C4-2B (cell line): ENCODE measurements around the gene C19orf81.
"Not testable (repeated sequence)": the region's sequence is repeated elsewhere in the genome, so short reads cannot be mapped to it uniquely, and the experiment has no call there.

ENCODE experiments used
- H3K27ac ChIP-seq: fragments of 450-650 bp; 2 replicates; pipeline ENCODE4 v1.5.1; 2017
- ZFX ChIP-seq: fragments of 450-650 bp; IDR thresholded peaks from 2 replicates; pipeline ENCODE4 v1.6.1; 2017
- TF ChIP-seq, protein P1 (sequence below): fragments of 450-650 bp; conservative IDR thresholded peaks from 2 replicates; pipeline ENCODE4 v1.5.1; 2017; ENCODE audit warnings: mild to moderate bottlenecking

Gene C19orf81

DNA sequence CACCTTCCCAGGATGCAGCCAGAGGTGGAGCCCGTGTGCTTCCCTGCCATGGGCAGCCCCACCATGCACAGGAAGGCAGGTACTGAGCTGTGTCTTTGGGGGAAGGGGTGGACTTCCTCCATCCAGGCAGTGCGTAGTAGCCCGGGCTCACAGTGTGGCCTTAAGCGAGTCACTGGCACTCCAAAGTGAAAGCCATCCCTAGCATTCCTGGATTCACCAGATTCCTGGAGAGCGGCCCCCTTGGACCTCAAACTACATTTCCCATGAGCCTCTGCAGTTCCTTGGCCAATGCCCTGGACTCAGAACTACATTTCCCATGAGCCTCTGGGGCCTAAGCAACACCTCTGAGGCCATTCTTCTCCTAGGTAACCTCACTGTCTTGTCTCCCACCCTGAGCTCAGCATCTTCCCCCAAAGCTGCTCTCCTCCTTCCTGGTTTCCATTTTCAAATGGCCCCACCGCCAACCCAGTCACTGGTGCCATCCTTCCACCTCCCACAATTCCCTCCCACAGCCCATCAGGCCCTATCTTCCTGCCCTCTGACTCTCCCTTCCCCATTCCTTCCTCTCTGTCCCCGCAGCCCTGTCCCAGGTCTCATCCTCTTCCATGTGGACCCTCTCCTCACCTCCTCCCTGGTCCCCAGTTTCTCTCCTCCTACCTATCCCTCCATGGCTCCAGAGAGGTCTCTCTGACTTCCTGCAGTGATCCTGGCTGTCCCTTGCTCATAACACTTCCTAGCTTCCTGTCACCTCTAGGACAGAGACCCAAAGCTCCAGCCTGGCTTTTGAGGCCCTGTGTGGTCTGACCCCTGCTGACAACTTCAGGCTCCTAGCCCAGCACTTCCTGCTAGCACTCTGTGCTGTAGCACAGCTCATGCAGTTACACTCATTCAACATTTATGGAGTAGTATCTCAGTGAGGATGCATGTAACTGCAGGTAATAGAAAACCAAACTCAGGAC lies at the start of gene C19orf81:
Gene C19orf81 (plus strand): TSS at position 13 of the 959 bp plus-strand sequence. CDS start 0 bp downstream, at position 13.
- H3K27ac ChIP-seq = no peak within 1 kb of the TSS

DNA sequence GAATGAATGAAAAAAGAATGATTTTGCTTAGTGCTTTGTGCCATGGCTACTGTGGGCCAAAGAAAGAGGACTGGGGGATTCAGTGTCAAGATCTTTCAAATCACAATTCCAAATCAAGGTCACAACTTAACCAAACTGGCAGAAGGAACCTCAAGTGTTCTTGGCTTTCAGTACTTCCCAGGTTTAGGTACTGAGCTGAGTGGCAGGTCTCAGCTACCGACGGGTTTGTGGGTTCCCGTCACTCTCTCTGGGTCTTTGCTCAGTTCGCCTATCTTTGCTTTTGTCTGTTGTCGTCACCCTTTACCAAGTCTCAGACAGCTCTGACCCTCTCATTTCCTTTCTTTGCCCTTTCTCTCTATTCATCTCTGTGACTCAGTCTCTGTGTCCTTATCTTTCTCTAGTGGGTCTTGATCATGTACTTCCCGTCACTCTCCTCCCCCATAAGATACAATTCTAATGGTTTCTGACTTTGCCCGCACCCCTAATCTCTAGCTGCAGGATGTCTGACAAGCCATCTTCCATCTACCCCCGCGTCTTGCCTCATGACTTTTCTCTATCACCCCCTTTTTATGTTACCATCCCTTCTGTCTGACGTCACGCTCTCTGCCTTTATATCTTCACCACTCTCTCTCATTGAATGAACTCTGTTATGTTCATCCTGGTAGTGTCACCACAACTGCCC lies 47.7 kb upstream of the C19orf81 start:
- H3K27ac ChIP-seq = no peak overlapping the region
- TF ChIP-seq ZFX = no peak
- TF ChIP-seq, protein P1, sequence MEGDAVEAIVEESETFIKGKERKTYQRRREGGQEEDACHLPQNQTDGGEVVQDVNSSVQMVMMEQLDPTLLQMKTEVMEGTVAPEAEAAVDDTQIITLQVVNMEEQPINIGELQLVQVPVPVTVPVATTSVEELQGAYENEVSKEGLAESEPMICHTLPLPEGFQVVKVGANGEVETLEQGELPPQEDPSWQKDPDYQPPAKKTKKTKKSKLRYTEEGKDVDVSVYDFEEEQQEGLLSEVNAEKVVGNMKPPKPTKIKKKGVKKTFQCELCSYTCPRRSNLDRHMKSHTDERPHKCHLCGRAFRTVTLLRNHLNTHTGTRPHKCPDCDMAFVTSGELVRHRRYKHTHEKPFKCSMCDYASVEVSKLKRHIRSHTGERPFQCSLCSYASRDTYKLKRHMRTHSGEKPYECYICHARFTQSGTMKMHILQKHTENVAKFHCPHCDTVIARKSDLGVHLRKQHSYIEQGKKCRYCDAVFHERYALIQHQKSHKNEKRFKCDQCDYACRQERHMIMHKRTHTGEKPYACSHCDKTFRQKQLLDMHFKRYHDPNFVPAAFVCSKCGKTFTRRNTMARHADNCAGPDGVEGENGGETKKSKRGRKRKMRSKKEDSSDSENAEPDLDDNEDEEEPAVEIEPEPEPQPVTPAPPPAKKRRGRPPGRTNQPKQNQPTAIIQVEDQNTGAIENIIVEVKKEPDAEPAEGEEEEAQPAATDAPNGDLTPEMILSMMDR = no peak

More for the DNA sequence above, at the start of gene C19orf81:
- TF ChIP-seq, protein P1 = no peak
- no peak for TF ChIP-seq ZFX

DNA sequence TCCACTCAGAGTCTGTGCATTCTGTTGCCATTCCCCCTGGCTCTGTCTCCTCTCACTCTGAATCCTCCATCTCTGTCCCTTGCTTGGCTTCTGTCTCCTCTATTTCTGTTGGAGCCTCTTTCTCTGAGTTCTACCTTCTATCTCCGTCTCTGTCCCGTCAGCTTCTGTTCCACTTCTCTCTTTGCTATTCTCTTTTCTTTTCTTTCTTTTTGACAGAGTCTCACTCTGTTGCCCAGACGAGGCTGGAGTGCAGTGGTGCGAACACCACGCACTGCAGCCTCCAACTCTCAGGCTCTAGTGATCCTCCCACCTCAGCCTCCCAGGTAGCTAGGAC lies 47.2 kb upstream of the C19orf81 start:
- no peak overlapping the region for H3K27ac ChIP-seq
- TF ChIP-seq, protein P1 = no peak
- TF ChIP-seq ZFX = no peak

DNA sequence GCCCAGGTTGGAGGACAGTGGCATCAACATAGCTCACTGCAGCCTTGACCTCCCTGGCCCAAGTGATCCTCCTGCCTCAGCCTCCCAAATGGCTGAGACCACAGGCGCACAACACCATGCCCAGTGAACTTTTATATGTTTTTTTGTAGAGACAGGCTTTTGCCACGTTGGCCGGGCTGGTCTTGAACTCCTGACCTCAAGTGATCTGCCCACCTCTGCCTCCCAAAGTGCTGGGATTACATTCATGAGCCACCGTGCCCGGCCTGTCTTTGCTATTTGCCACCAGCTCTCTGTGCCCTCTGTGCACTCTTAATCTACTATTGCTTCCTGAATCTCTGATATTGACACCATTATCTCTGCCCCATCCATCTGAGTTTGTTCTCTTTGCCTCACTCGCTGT lies 46.7 kb upstream of the C19orf81 start:
- TF ChIP-seq, protein P1 = no peak
- no peak overlapping the region for H3K27ac ChIP-seq

DNA sequence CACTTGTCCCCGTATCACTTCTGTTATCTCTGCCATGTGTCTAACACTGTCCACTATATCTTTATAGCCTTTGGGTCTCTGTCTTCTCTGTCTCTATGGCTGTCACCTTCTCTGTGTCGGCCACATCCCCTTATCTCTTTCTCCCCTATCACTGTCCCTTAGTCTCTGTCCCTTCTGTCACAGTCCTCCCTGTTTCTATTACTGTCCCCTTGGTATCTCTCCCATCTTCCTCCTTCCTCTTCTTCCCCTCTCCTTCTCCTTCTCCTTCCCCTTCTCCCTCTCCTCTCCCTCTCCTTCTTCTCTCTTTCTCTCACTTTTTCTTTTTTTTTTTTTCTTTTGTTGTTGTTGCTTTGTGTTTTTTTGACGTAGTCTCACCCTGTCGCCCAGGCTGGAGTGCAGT lies 46.3 kb upstream of the C19orf81 start:
- no peak for TF ChIP-seq ZFX
- TF ChIP-seq, protein P1 = no peak
- no peak overlapping the region for H3K27ac ChIP-seq

DNA sequence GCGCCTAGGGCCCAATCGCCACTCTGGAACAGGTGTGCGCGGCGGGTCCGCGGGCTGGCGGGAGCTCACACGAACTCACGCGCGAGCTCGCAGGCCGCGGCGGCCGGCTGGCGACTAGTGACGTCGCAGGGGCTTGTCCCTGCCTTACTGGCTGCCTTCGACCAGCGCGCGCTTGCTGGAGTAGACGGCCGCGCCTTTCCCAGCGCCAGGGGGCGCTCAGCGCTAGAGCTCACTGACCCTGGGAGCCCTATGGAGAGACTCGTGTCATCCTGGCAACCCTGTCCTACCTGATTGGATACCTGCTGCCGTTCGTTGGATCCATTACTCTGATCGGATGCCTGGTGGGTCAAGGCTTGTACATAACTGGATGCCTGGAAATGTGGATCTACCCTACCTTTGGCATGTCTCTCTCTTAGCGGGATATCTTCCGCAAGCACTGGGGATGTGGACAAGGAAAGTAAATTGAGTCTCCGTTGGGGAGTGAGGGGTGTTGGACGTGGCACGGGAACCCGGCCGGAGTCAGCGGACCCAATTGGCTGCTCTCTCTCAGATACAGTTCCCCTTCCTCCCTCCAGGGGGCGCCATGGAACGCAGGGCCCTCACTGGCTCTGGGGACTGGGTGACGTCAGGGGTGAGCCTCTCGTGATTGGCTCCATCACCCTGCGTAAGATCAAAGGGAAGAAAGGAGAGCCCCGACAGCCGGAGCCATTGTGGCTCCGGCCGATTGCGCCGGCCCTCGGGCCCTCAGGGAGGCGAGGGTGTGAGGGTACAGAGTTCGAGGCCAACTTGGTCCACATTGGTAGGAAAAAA lies 44.8 kb upstream of the C19orf81 start:
- H3K27ac ChIP-seq = not testable (repeated sequence)
- TF ChIP-seq, protein P1 = peak; percentile 65
